ENCODE measurements around the gene ZC3H7A. TPM values are rescaled to one million over a fixed set of nuclear protein-coding genes. Genes with fewer than 3 reads are reported as not detected.

ZC3H7A gene
- total RNA-seq, 2 donors from 2014 or later, result 114 to 136 TPM

DNA sequence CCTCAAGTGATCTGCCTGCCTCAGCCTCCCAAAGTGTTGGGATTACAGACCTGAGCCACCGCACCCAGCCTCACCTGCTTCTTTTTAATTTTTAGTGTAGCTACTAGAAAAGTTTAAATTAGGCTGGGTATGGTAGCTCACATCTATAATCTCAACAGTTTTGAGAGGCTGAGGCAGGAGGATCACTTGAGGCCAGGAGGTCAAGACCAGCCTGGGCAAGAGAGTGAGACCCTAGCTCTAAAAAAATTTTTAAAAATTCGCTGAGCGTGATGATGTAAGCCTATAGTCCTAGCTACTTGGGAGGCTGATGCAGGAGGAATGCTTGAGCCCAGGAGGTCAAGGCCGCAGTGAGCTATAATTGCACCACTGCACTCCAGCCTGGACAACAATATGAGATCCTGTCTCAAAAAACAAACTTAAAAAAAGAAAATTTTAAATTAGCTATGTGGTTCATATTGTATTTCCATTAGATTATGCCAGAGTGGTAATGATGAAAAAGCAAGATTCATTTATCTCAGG lies 89.3 kb downstream of the ZC3H7A start:
- peaks cover 9% of the 10 kb centered on the region for H3K36me3 Mint-ChIP-seq
- no peaks in the 10 kb centered on the region for H3K9me3 Mint-ChIP-seq
- DNase-seq (ENCODE audit: low spot score) (no peak), ATAC-seq (no peak)
- peaks cover 10 to 17% of the 10 kb centered on the region in 2 donors for H3K4me1 Mint-ChIP-seq (ENCODE audit: low read depth in 2 of 2)
- H3K27ac Mint-ChIP-seq, result no peak overlapping the region
- H3K4me3 Mint-ChIP-seq, result no peak overlapping the region
- H3K27me3 Mint-ChIP-seq, result no peaks in the 10 kb centered on the region

DNA sequence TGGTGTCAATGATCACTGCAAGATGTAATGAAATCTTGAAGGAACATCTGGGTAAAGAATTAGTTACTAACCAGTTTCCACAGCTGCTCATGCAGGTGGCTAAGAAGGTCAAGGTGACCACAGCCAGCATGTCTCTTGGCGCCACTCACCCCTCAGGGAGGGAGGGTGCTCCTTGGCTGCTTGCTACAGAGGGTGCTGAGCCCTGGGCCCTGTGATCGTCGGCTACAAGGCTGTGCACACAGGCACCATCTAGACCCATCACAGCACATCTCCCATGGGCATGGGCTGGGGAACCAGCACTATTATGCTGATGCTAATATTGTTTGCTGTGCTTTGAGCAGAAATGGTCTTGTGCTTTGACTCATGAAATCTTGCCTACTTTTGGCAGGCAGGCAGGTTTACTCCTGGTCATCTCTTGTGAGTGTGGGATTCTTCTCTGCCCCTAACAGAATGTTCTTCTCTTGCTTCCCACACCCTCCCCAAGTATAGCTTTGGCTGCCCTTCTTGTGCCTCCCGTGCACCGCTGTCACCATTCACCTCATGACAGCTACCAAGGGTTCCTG lies 90.8 kb downstream of the ZC3H7A start:
- ATAC-seq (no peak), DNase-seq (ENCODE audit: low spot score) (no peak)
- Mint-ChIP-seq H3K9me3 (no peaks in the 10 kb centered on the region), H3K4me3 (no peak overlapping the region), H3K4me1 (ENCODE audit: low read depth in 2 of 2) (peaks cover 12 to 17% of the 10 kb centered on the region in 2 donors), H3K36me3 (peaks cover 9% of the 10 kb centered on the region), H3K27me3 (no peaks in the 10 kb centered on the region), H3K27ac (no peak overlapping the region)

DNA sequence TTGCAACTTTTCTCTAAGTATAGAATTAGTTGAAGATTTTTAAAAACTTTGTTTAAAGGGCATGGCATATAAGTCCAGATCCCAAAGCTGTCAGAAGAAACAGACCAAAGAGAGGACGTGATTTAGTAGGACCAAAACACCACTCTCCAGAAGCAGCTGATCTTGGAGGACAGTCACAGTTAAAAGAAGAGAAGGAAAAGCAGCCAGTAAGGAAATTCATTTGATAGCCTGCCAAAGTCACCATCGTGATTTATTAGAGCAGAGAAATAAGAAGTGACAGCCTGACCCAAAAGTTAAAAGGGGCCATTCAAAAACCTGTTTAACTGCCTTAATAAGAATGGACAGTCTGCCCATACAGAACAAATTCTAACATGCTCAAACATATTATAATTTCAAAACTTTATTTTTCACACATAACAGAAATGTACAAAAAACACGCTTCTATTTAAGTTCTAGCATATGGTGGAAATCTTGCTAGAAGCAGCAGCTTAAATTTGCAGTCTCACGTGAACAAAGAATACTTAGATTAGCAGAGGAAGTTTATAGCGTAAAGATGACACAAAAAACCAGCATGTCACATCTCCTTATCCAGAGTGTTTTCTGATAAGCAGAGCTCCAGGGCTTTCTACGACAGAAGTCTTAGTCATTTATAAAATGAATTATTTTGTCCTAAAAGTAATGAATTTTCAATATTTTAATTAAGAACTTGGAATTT lies 91.6 kb downstream of the ZC3H7A start:
- H3K27ac Mint-ChIP-seq, result no peak overlapping the region
- peaks cover 12 to 22% of the 10 kb centered on the region in 2 donors for H3K4me1 Mint-ChIP-seq (ENCODE audit: low read depth in 2 of 2)
- peaks cover 9% of the 10 kb centered on the region for H3K36me3 Mint-ChIP-seq
- no peaks in the 10 kb centered on the region for H3K9me3 Mint-ChIP-seq
- H3K4me3 Mint-ChIP-seq, result no peak overlapping the region
- no peak for DNase-seq (ENCODE audit: low spot score)
- no peak for ATAC-seq
- no peaks in the 10 kb centered on the region for H3K27me3 Mint-ChIP-seq

Other genes with a start within 250 kb of the ZC3H7A start
- gene LITAF, start 210.3 kb downstream of the ZC3H7A start, total RNA-seq, result 100 to 1,000 TPM; 112 to 191 TPM
- 1 to 10 TPM in 1 of 2 donors, under 1 TPM in 1; 0.43 to 1.1 TPM for gene SNN, start 128.8 kb downstream of the ZC3H7A start, total RNA-seq
- gene TXNDC11, start 54.4 kb downstream of the ZC3H7A start, total RNA-seq, result 10 to 100 TPM; 62.4 to 73.2 TPM
- 100 to 1,000 TPM; 175 to 205 TPM for gene RSL1D1, start 54.3 kb upstream of the ZC3H7A start, total RNA-seq
- gene GSPT1, start 118.7 kb upstream of the ZC3H7A start, total RNA-seq, result 100 to 1,000 TPM; 127 to 175 TPM
- gene NPIPB2, start 144.8 kb upstream of the ZC3H7A start, total RNA-seq, result 10 to 100 TPM; 19.9 to 35.5 TPM
- not detected for gene TNFRSF17, start 168.0 kb upstream of the ZC3H7A start, total RNA-seq
- 10 to 100 TPM; 18.9 to 37.4 TPM for gene SNX29, start 179.5 kb upstream of the ZC3H7A start, total RNA-seq

Data from natural killer cell treated with Interleukin-12 subunit alpha and Interleukin-12 subunit beta and Interleukin-15 and Interleukin-18, amount 100 ng/mL, for 72 hours (primary cell).